Pancreas (tissue), 10 donors: Measurements from ENCODE around the gene RARRES2. TPM values are rescaled to one million over a fixed set of nuclear protein-coding genes. Genes with fewer than 3 reads are reported as not detected.

Experiments
- ATAC-seq, 4 donors: fragments of 200-7000 bp; cut with Tn5 transposase; one replicate each; pipeline versions ENCODE4 v1.8.0 to v1.9.1; 2020; ENCODE audit warnings: mild to moderate bottlenecking in 4 of 4, moderate library complexity in 4 of 4
- DNase-seq, 6 donors: peaks; one replicate each; pipeline ENCODE4 v3.0.0-alpha.2; 2020
- FAIRE-seq: peaks from 2 replicates; lab custom pipeline; 2012; peaks lifted over from hg19 to GRCh38; lab: Jason Lieb, UNC
- H3K27ac ChIP-seq, 4 donors: fragments of 200-600 bp; sonication (generic); 1 replicate in 3 of 4; 2 replicates in 1 of 4; pipeline versions ENCODE4 v1.5.0 to v1.8.0; 2020
- H3K27me3 ChIP-seq, 4 donors: fragments of 200-600 bp; one replicate each; pipeline ENCODE4 v1.8.0; 2021
- H3K36me3 ChIP-seq, 3 donors: fragments of 200-600 bp; sonication (generic) in 1 of 3; one replicate each; pipeline versions ENCODE4 v1.5.0 to v1.8.0; 2020 to 2021
- H3K4me1 ChIP-seq, 3 donors: fragments of 200-600 bp; one replicate each; pipeline ENCODE4 v1.8.0; 2021
- H3K4me3 ChIP-seq, 4 donors: fragments of 200-600 bp; sonication (generic) in 2 of 4; one replicate each; pipeline versions ENCODE4 v1.5.0 to v1.8.0; 2020 to 2021
- H3K9me3 ChIP-seq, 4 donors: fragments of 200-600 bp; one replicate each; pipeline ENCODE4 v1.8.0; 2021
- CTCF ChIP-seq, 4 donors: fragments of 200-600 bp; sonication (generic) in 3 of 4; IDR thresholded peaks; one replicate each; pipeline versions ENCODE4 v1.5.0 to v1.8.0; 2021; ENCODE audit warnings: antibody characterized with exemption in 4 of 4
- WGBS, 2 donors: extraction: QIAGEN DNeasy Blood & Tissue Kit; methylation state at CpG; one replicate each; pipeline ENCODE4 v1.1.7; 2013; 5-methylcytosine and 5-hydroxymethylcytosine counted together
- intact Hi-C, 3 donors: fragments of 100-400 bp; cut with DNase I; formaldehyde crosslinking; loops; one replicate each; pipeline versions ENCODE4 v1.11.1 to v1.14.2; 2022
- polyA plus RNA-seq, 2 donors: library from polyadenylated mRNA; stranded (reverse); fragments of 200-250 nt; gene quantifications; one replicate each; pipeline ENCODE4 v1.2.3, GENCODE V29; 2013
- total RNA-seq, 6 donors: library from RNA; stranded (reverse); fragmentation: NEBNext Ultra II Directional in 4 of 6; extraction: Animal tissue kit (Norgen Biotek cat#: 25700) in 4 of 6; gene quantifications; one replicate each; pipeline versions ENCODE4 v1.2.1 to v1.2.4, GENCODE V29; 2021 to 2023
- donor health status: healthy with polysubstance abuse.
- donor health status: DM: no; HTN: no; CAD: no; lungs with moderate emphysema.
- donor health status: DM: no; HTN: no; CAD: no.
- donor health status: control.
- donor health status: control.
- donor health status: Bipolar disorder and iron deficiency.
- donor health status: DM: yes; HTN: yes; CAD: no.
- donor health status: DM: no; HTN: no; CAD: no.
- donor health status: DM: no; HTN: no; CAD: no.
- donor health status: DM: yes; HTN: yes; CAD: no.

Gene RARRES2
- total and polyA plus RNA-seq, 8 donors, result 125 to 408 (median 236) TPM

GRCh38 chr7:150344299-150344698 lies 2.9 kb upstream of the RARRES2 start:
- intact Hi-C loops, result no loop called here

DNA sequence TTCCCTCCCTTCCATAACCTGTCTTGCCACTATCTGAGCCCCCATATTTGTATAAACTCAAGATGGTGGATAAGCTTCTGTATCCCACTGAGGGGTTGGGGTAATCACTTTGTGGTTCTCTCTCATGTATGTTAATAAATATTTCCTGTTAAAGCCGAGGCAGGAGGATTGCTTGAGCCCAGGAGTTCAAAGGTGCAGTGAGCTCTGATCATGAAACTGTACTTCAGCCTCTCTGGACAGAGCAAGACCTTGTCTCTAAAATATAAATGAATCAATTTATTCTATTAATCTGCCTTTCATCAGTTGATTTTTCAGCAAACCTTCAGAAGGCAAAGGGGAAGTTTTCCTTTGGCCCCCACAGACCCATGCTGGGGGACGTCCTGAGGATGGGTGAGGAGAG lies 1.8 kb upstream of the RARRES2 start:
- no peak overlapping the region for H3K4me3 ChIP-seq
- DNase-seq (no peak), ATAC-seq (no peak), FAIRE-seq (no peak)
- no peaks in the 10 kb centered on the region for H3K36me3 ChIP-seq
- H3K27me3 ChIP-seq, result no peaks in the 10 kb centered on the region
- H3K27ac ChIP-seq, result no peak overlapping the region
- intact Hi-C loops, result no loop called here
- no peaks in the 10 kb centered on the region for H3K9me3 ChIP-seq
- H3K4me1 ChIP-seq, result peaks cover under 1 to 10% (median 6%) of the 10 kb centered on the region in 3 donors
- no peak for TF ChIP-seq CTCF (IDR thresholded peaks at IDR 0.05)
- 92 to 94% methylated on average over 2 of the region's 2 CpGs for WGBS, 2 donors

More at GRCh38 chr7:150344299-150344698, 2.9 kb upstream of the RARRES2 start:
- FAIRE-seq (no peak), ATAC-seq (no peak), DNase-seq (no peak)
- H3K4me1 ChIP-seq, result peaks cover 0 to under 1% (median 0%) of the 10 kb centered on the region in 3 donors
- TF ChIP-seq CTCF (IDR thresholded peaks at IDR 0.05), result no peak
- no peak overlapping the region for H3K4me3 ChIP-seq
- no peaks in the 10 kb centered on the region for H3K27me3 ChIP-seq
- H3K9me3 ChIP-seq, result no peaks in the 10 kb centered on the region
- H3K27ac ChIP-seq, result no peak overlapping the region
- no peaks in the 10 kb centered on the region for H3K36me3 ChIP-seq

DNA sequence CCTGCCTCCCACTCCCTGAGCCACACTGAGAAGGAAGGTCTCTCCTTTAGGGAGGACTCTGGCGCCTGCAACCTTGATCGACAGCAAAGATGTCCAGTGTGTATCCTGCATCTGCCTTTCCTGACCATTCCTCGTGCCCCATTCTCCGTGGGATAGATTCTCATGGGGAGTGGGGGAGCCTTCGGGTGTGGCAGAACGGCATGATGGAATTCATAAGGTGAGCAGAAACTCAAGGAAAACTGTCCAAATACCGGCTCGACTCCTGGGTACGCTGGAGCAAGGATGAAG lies 636 bp upstream of the RARRES2 start:
- no peak for FAIRE-seq
- no peak for TF ChIP-seq CTCF (IDR thresholded peaks at IDR 0.05)
- intact Hi-C loops, result no loop called here
- Histone ChIP-seq H3K36me3 (no peaks in the 10 kb centered on the region), H3K27me3 (no peaks in the 10 kb centered on the region), H3K9me3 (no peaks in the 10 kb centered on the region), H3K27ac (peak overlapping the region in 1 of 4 donors; percentile 89), H3K4me3 (peak overlapping the region in 2 of 4 donors; percentile 60 to 74), H3K4me1 (peaks cover 9 to 21% (median 12%) of the 10 kb centered on the region in 3 donors)
- ATAC-seq, result no peak
- 79 to 86% methylated on average over 9 of the region's 9 CpGs for WGBS, 2 donors
- DNase-seq, result no peak

DNA sequence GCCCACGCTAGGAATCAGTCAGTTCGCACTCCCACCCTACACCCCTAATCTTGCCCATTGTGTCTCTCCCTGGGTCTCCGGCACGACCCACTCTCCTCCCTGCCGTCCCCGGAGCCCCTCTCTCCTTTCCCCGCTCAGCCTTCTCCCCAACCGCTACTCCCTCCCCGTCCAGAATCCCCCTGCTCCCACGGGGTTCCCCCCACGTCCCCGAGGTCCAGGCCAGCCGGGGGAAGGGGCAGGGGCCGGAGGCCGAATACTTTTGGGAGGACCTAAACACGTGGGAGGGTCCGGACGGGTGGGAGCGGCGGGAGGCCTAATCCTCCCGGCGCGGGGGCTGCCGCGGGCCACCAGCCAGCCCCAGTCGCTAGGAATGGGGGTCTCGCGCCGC lies 560 bp downstream of the RARRES2 start:
- ATAC-seq (no peak), DNase-seq (peak in 2 of 6 donors; percentile 61 to 71), FAIRE-seq (no peak)
- WGBS, 2 donors, result 19 to 21% methylated on average over 26 to 29 of the region's 29 CpGs
- Histone ChIP-seq H3K27ac (peak overlapping the region; percentile 60 to 89 (median 78)), H3K36me3 (no peaks in the 10 kb centered on the region), H3K27me3 (no peaks in the 10 kb centered on the region), H3K4me3 (peak overlapping the region; percentile 34 to 74 (median 52)), H3K4me1 (peaks cover 20 to 33% (median 23%) of the 10 kb centered on the region in 3 donors), H3K9me3 (no peaks in the 10 kb centered on the region)
- intact Hi-C loops, result no loop called here
- TF ChIP-seq CTCF (IDR thresholded peaks at IDR 0.05), result no peak

DNA sequence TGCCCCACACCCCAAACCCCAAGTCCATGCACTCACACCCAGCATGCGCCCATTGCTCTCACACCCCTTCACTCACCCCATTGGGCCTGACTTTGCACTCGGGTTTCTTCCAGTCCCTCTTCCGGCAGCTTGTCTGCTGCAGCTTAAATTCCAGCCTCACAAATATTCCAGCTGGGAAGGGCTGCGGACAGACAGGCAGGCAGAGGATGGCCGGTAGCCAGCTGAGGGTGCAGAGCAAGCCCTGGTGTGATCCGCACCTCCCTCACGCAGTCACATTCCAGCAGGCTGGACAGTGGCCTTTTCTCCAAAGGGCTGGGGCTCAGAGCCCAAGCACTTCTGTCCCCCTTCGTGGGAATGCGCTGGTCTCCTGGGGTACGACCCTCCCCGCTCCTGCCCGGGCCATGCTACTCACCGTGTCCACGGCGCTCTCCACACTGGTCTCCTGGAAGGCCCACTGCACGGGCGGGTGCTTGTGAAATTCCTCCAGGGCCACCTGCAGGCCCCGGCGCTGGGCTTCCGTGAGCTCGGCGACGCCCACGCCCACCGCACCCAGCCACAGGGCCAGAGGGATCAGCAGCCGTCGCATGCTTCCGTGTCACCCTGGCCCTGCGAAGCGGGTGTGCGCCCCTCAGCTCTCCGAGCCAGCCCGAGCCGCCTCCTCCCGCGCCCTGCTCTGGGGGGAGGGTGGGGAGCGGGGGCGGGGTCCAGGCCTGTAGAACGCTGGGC lies 1.2 kb downstream of the RARRES2 start:
- DNase-seq (peak; percentile 60 to 82 (median 74)), FAIRE-seq (no peak), ATAC-seq (peak; percentile 14 to 43 (median 38))
- no peak for TF ChIP-seq CTCF (IDR thresholded peaks at IDR 0.05)
- Histone ChIP-seq H3K27ac (peak overlapping the region; percentile 60 to 89 (median 78)), H3K9me3 (no peaks in the 10 kb centered on the region), H3K4me3 (peak overlapping the region; percentile 34 to 74 (median 52)), H3K36me3 (no peaks in the 10 kb centered on the region), H3K27me3 (no peaks in the 10 kb centered on the region), H3K4me1 (peaks cover 27 to 40% (median 30%) of the 10 kb centered on the region in 3 donors)
- intact Hi-C loops, result no loop called here
- 8 to 9% methylated on average over 38 to 39 of the region's 39 CpGs for WGBS, 2 donors
